ENCODE results near the gene DMRTA2.

DNA sequence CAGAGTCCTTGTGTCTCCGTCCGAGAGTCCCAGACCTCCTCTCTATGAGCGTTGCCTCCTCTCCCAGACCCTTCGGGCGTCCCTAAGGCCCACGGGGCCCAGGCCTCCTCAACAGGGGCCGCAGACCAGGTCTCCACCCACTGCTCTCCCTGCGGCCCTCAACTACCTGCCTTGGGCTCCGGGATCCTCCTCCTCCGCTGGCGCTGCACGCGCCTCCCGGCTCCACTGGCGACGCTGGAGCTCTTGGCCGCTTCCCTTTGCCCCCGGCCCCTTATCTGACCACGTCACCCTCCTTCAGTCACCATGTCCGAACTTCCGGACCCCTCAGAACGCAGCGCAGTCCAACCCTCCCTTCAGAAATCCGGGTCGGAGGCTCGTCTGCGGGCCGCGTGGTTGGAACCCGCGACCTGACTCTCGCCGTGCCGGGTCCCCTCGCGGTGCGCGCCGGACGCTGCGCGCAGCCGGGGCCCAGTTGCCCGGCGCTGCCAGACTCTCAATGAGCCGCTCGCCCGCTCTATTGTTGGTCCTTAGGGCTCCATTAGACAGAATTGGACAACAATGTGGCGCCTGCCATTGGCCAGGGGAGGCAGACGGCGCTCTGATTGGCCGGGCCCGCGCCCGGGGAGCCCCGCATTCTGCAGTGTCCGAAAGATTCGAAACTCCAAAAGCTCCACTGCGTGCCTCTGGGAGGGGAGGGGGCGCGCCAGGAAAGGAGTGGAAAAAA, at the start of gene DMRTA2:
- TF ChIP-seq, protein P1, sequence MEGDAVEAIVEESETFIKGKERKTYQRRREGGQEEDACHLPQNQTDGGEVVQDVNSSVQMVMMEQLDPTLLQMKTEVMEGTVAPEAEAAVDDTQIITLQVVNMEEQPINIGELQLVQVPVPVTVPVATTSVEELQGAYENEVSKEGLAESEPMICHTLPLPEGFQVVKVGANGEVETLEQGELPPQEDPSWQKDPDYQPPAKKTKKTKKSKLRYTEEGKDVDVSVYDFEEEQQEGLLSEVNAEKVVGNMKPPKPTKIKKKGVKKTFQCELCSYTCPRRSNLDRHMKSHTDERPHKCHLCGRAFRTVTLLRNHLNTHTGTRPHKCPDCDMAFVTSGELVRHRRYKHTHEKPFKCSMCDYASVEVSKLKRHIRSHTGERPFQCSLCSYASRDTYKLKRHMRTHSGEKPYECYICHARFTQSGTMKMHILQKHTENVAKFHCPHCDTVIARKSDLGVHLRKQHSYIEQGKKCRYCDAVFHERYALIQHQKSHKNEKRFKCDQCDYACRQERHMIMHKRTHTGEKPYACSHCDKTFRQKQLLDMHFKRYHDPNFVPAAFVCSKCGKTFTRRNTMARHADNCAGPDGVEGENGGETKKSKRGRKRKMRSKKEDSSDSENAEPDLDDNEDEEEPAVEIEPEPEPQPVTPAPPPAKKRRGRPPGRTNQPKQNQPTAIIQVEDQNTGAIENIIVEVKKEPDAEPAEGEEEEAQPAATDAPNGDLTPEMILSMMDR (IDR thresholded peaks at IDR 0.05): no peak
- TF ChIP-seq POLR2A (IDR thresholded peaks at IDR 0.05): no peak
